Measurements from ENCODE around the gene RPL14.

GRCh38 chr3:40504636-40505430 lies 47.7 kb downstream of the RPL14 start:
- TF ChIP-seq HOXB5 (CRISPR knock-in tag; IDR thresholded peaks at IDR 0.05) (no peak), EP300 (IDR thresholded peaks at IDR 0.05) (no peak), EHMT2 (IDR thresholded peaks at IDR 0.05; ENCODE audit: low read depth) (no peak), CBX8 (IDR thresholded peaks at IDR 0.05) (no peak), MYC (IDR thresholded peaks at IDR 0.05; ENCODE audit: borderline replicate concordance, low read length) (no peak), CEBPB (IDR thresholded peaks at IDR 0.05) (no peak), SMC3 (IDR thresholded peaks at IDR 0.05) (no peak)
- TF ChIP-seq, protein P1, sequence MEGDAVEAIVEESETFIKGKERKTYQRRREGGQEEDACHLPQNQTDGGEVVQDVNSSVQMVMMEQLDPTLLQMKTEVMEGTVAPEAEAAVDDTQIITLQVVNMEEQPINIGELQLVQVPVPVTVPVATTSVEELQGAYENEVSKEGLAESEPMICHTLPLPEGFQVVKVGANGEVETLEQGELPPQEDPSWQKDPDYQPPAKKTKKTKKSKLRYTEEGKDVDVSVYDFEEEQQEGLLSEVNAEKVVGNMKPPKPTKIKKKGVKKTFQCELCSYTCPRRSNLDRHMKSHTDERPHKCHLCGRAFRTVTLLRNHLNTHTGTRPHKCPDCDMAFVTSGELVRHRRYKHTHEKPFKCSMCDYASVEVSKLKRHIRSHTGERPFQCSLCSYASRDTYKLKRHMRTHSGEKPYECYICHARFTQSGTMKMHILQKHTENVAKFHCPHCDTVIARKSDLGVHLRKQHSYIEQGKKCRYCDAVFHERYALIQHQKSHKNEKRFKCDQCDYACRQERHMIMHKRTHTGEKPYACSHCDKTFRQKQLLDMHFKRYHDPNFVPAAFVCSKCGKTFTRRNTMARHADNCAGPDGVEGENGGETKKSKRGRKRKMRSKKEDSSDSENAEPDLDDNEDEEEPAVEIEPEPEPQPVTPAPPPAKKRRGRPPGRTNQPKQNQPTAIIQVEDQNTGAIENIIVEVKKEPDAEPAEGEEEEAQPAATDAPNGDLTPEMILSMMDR (IDR thresholded peaks at IDR 0.05), result no peak
